H9 (cell line): ENCODE measurements around the gene HLA-DQA1. TPM values are rescaled to one million over a fixed set of nuclear protein-coding genes. Genes with fewer than 3 reads are reported as not detected.

ENCODE experiments used
- DNase-seq: peaks from one replicate; pipeline ENCODE4 v3.0.0-alpha.2; 2017
- H2AFZ ChIP-seq: one replicate; pipeline ENCODE4 v1.6.1; 2013; ENCODE audit warnings: mild to moderate bottlenecking, low read length, control low read depth, moderate library complexity
- H2AK5ac ChIP-seq: 2 replicates; pipeline ENCODE4 v1.6.1; 2013; ENCODE audit warnings: low read length, control low read depth, mixed read lengths; ENCODE audit not compliant: insufficient read length
- H2BK120ac ChIP-seq: one replicate; pipeline ENCODE4 v1.6.1; 2013; ENCODE audit warnings: low read depth, mild to moderate bottlenecking, low read length, control low read depth, inconsistent platforms; ENCODE audit not compliant: poor library complexity, severe bottlenecking
- H2BK12ac ChIP-seq: 2 replicates; pipeline ENCODE4 v1.6.1; 2013; ENCODE audit warnings: low read length, control low read depth, mixed read lengths, low read depth; ENCODE audit not compliant: insufficient read length
- H2BK15ac ChIP-seq: 2 replicates; pipeline ENCODE4 v1.6.1; 2013; ENCODE audit warnings: low read depth, low read length, control low read depth
- H2BK20ac ChIP-seq: one replicate; pipeline ENCODE4 v1.6.1; 2013; ENCODE audit warnings: low read depth, mild to moderate bottlenecking, low read length, control low read depth, inconsistent platforms; ENCODE audit not compliant: poor library complexity, severe bottlenecking
- H2BK5ac ChIP-seq: 2 replicates; pipeline ENCODE4 v1.6.1; 2013; ENCODE audit warnings: low read length, control low read depth, mixed read lengths; ENCODE audit not compliant: insufficient read length
- H3K14ac ChIP-seq: 2 replicates; pipeline ENCODE4 v1.6.1; 2013; ENCODE audit warnings: low read length, control low read depth; ENCODE audit not compliant: insufficient read depth
- H3K18ac ChIP-seq: 2 replicates; pipeline ENCODE4 v1.6.1; 2013; ENCODE audit warnings: low read depth, mild to moderate bottlenecking, mixed read lengths, low read length, control low read depth; ENCODE audit not compliant: insufficient read length
- H3K23ac ChIP-seq: 2 replicates; pipeline ENCODE4 v1.6.1; 2013; ENCODE audit warnings: low read length, control low read depth, mixed read lengths, low read depth; ENCODE audit not compliant: insufficient read length
- H3K23me2 ChIP-seq: 2 replicates; pipeline ENCODE4 v1.6.1; 2013; ENCODE audit warnings: low read depth, mild to moderate bottlenecking, mixed read lengths, low read length, control low read depth; ENCODE audit not compliant: insufficient read length, poor library complexity, severe bottlenecking
- H3K27ac ChIP-seq: 2 replicates; pipeline ENCODE4 v1.5.1; 2013; ENCODE audit warnings: low read length, control low read depth, mixed read lengths, low read depth; ENCODE audit not compliant: insufficient read length
- H3K27me3 ChIP-seq: 2 replicates; pipeline ENCODE4 v1.6.1; 2013; ENCODE audit warnings: low read length, control low read depth, inconsistent platforms; ENCODE audit not compliant: insufficient read depth
- H3K4ac ChIP-seq: 2 replicates; pipeline ENCODE4 v1.6.1; 2013; ENCODE audit warnings: low read depth, mild to moderate bottlenecking, control low read depth, inconsistent platforms, low read length, moderate library complexity
- H3K4me1 ChIP-seq: 2 replicates; pipeline ENCODE4 v1.6.1; 2013; ENCODE audit warnings: low read length, control low read depth, inconsistent platforms; ENCODE audit not compliant: insufficient read depth
- H3K4me2 ChIP-seq: 2 replicates; pipeline ENCODE4 v1.6.1; 2013; ENCODE audit warnings: low read length, control low read depth, mixed read lengths; ENCODE audit not compliant: insufficient read length, insufficient read depth
- H3K56ac ChIP-seq: 2 replicates; pipeline ENCODE4 v1.6.1; 2013; ENCODE audit warnings: low read depth, mild to moderate bottlenecking, mixed read lengths, low read length, control low read depth; ENCODE audit not compliant: insufficient read length
- H3K79me1 ChIP-seq: 2 replicates; pipeline ENCODE4 v1.6.1; 2013; ENCODE audit warnings: low read depth, mild to moderate bottlenecking, moderate library complexity, low read length, control low read depth, inconsistent platforms; ENCODE audit not compliant: insufficient read depth, poor library complexity, severe bottlenecking
- H3K79me2 ChIP-seq: 2 replicates; pipeline ENCODE4 v1.6.1; 2013; ENCODE audit warnings: low read length, control low read depth, inconsistent platforms; ENCODE audit not compliant: insufficient read depth
- H3K9ac ChIP-seq: 2 replicates; pipeline ENCODE4 v1.6.1; 2013; ENCODE audit warnings: low read length, control low read depth, mixed read lengths; ENCODE audit not compliant: insufficient read length; ENCODE audit errors: extremely low read depth
- H3K9me3 ChIP-seq: one replicate; pipeline ENCODE4 v1.6.1; 2013; ENCODE audit warnings: low read depth, low read length, inconsistent platforms; ENCODE audit not compliant: control insufficient read depth
- H3T11ph ChIP-seq: one replicate; pipeline ENCODE4 v1.6.1; 2013; ENCODE audit warnings: mild to moderate bottlenecking, low read length, control low read depth, inconsistent platforms
- H4K20me1 ChIP-seq: one replicate; pipeline ENCODE4 v1.6.1; 2013; ENCODE audit not compliant: control insufficient read depth, insufficient read length, insufficient read depth
- H4K5ac ChIP-seq: 2 replicates; pipeline ENCODE4 v1.6.1; 2013; ENCODE audit warnings: low read depth, mild to moderate bottlenecking, mixed read lengths, low read length, control low read depth; ENCODE audit not compliant: insufficient read length
- H4K8ac ChIP-seq: replicated peaks from 2 replicates; pipeline ENCODE4 v1.6.1; 2013; ENCODE audit warnings: low read length, control low read depth, mixed read lengths, low read depth; ENCODE audit not compliant: insufficient read length
- H4K91ac ChIP-seq: 2 replicates; pipeline ENCODE4 v1.6.1; 2013; ENCODE audit warnings: low read depth, mild to moderate bottlenecking, moderate library complexity, mixed read lengths, low read length, control low read depth; ENCODE audit not compliant: insufficient read length
- H3K27ac Mint-ChIP-seq, 3 experiments: 2 replicates in 2 of 3; 3 replicates in 1 of 3; pipeline ENCODE4 v1.8.0; 2020 to 2021; ENCODE audit warnings: mixed read lengths in 3 of 3, mild to moderate bottlenecking in 1 of 3, moderate library complexity in 1 of 3
- H3K27me3 Mint-ChIP-seq: 2 replicates; pipeline ENCODE4 v1.8.0; 2021; ENCODE audit warnings: low read depth, mild to moderate bottlenecking, moderate library complexity, mixed read lengths
- H3K36me3 Mint-ChIP-seq, 3 experiments: 2 replicates in 2 of 3; 3 replicates in 1 of 3; pipeline ENCODE4 v1.8.0; 2020 to 2021; ENCODE audit warnings: low read depth in 3 of 3, mixed read lengths in 3 of 3; ENCODE audit not compliant: insufficient read depth in 1 of 3
- H3K4me1 Mint-ChIP-seq, 2 experiments: 2 replicates each; pipeline ENCODE4 v1.8.0; 2020; ENCODE audit warnings: mixed read lengths in 2 of 2
- H3K4me3 Mint-ChIP-seq, 2 experiments: 2 replicates in 1 of 2; 3 replicates in 1 of 2; pipeline ENCODE4 v1.8.0; 2020 to 2021; ENCODE audit warnings: mild to moderate bottlenecking in 2 of 2, mixed read lengths in 2 of 2, moderate library complexity in 1 of 2
- H3K9me3 Mint-ChIP-seq, 2 experiments: 2 replicates in 1 of 2; 3 replicates in 1 of 2; pipeline ENCODE4 v1.8.0; 2020; ENCODE audit warnings: mild to moderate bottlenecking in 2 of 2, mixed read lengths in 2 of 2, moderate library complexity in 1 of 2
- CTCF ChIP-seq: fragments of 200-600 bp; sonication (generic); conservative IDR thresholded peaks from 3 replicates; pipeline ENCODE4 v1.8.0; 2021; ENCODE audit warnings: antibody characterized with exemption, mild to moderate bottlenecking
- WGBS: extraction: QIAGEN DNeasy Blood & Tissue Kit; methylation state at CpG from one replicate; pipeline ENCODE4 v1.1.7; 2013; ENCODE audit warnings: missing lambda C conversion rate, low lambda C conversion rate, mixed read lengths; ENCODE audit not compliant: insufficient read length; ENCODE audit errors: extremely low coverage; 5-methylcytosine and 5-hydroxymethylcytosine counted together
- total RNA-seq: library from RNA; stranded (reverse); gene quantifications from 2 replicates; pipeline ENCODE4 v1.2.1, GENCODE V29; 2021

Gene HLA-DQA1
- total RNA-seq, 1 experiment from 2014 or later, result 1.7 TPM

GRCh38 chr6:32625137-32625536 is 12.1 kb upstream of the HLA-DQA1 start:
- Histone ChIP-seq H4K8ac (no peak overlapping the region), H2AFZ (no peak overlapping the region), H2AK5ac (no peak overlapping the region), H2BK120ac (no peak overlapping the region), H3K18ac (no peak overlapping the region), H3K23me2 (no peaks in the 10 kb centered on the region), H3K4me2 (no peak overlapping the region), H3K9me3 (no peaks in the 10 kb centered on the region), H4K91ac (no peak overlapping the region), H3K79me2 (no peaks in the 10 kb centered on the region), H4K5ac (no peak overlapping the region), H3K14ac (no peak overlapping the region), H3K79me1 (no peaks in the 10 kb centered on the region), H3K4ac (no peak overlapping the region), H3K56ac (no peak overlapping the region), H2BK5ac (no peak overlapping the region), H3K23ac (no peak overlapping the region), H2BK12ac (no peak overlapping the region), H2BK15ac (no peak overlapping the region), H3T11ph (no peak overlapping the region), H4K20me1 (no peaks in the 10 kb centered on the region), H2BK20ac (no peak overlapping the region), H3K27ac (no peak overlapping the region), H3K27me3 (no peaks in the 10 kb centered on the region), H3K4me1 (no peaks in the 10 kb centered on the region; the same call in 1 of the 2 replicates), H3K9ac (no peak overlapping the region)
- H3K27ac Mint-ChIP-seq, result no peak overlapping the region
- no peak for DNase-seq
- H3K4me1 Mint-ChIP-seq, result peaks cover 8 to 14% of the 10 kb centered on the region in 2 experiments
- H3K36me3 Mint-ChIP-seq, result no peaks in the 10 kb centered on the region
- H3K27me3 Mint-ChIP-seq, result no peaks in the 10 kb centered on the region
- 0 out of 5 replicates have a peak, but pooled peaks cover 0 to 3% of the 10 kb centered on the region in 2 experiments for H3K9me3 Mint-ChIP-seq
- no peak overlapping the region for H3K4me3 Mint-ChIP-seq
- TF ChIP-seq CTCF, result no peak
- WGBS, result 100% methylated on average over 1 of the region's 5 CpGs
